Epithelial cell of esophagus (primary cell): ENCODE data around the gene CRHBP.
A peak's percentile ranks its signal among the peaks of the same experiment; 100 is the strongest.

ENCODE experiments used
- DNase-seq: peaks from one replicate; pipeline ENCODE4 v3.0.0; 2010; ENCODE audit warnings: low read depth
- H3K4me3 ChIP-seq: 2 replicates; pipeline ENCODE4 v1.5.1; 2011; ENCODE audit warnings: mild to moderate bottlenecking, low read length, control low read depth
- TF ChIP-seq, protein P1 (sequence below): IDR thresholded peaks from 2 replicates; pipeline ENCODE4 v1.5.1; 2011; ENCODE audit warnings: low read depth, mild to moderate bottlenecking, low read length, control low read depth, inconsistent platforms; ENCODE audit not compliant: insufficient read depth; ENCODE audit errors: missing control alignments

Gene CRHBP

DNA sequence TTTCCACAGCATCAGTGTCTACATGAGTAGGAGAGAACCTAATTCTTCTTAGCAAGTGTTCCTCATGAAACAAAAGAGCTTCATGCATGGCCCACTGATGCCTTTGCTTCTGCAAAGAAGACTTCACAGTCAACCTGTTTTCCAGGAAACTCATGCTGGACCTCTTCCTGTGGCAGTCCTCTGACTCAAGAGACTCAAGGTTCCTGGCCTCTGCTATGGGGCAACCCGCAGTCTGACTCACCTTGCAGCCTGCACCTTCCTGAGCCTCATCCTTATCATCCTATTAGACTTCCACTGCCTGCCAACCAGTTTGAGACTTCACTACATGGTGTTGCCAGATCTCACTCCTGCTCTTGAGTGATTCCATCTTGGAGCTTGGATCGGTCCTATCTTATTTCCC is 59.8 kb downstream of the CRHBP start:
- peak; percentile 80 for DNase-seq
- TF ChIP-seq, protein P1, sequence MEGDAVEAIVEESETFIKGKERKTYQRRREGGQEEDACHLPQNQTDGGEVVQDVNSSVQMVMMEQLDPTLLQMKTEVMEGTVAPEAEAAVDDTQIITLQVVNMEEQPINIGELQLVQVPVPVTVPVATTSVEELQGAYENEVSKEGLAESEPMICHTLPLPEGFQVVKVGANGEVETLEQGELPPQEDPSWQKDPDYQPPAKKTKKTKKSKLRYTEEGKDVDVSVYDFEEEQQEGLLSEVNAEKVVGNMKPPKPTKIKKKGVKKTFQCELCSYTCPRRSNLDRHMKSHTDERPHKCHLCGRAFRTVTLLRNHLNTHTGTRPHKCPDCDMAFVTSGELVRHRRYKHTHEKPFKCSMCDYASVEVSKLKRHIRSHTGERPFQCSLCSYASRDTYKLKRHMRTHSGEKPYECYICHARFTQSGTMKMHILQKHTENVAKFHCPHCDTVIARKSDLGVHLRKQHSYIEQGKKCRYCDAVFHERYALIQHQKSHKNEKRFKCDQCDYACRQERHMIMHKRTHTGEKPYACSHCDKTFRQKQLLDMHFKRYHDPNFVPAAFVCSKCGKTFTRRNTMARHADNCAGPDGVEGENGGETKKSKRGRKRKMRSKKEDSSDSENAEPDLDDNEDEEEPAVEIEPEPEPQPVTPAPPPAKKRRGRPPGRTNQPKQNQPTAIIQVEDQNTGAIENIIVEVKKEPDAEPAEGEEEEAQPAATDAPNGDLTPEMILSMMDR: no peak
- H3K4me3 ChIP-seq: no peak overlapping the region

DNA sequence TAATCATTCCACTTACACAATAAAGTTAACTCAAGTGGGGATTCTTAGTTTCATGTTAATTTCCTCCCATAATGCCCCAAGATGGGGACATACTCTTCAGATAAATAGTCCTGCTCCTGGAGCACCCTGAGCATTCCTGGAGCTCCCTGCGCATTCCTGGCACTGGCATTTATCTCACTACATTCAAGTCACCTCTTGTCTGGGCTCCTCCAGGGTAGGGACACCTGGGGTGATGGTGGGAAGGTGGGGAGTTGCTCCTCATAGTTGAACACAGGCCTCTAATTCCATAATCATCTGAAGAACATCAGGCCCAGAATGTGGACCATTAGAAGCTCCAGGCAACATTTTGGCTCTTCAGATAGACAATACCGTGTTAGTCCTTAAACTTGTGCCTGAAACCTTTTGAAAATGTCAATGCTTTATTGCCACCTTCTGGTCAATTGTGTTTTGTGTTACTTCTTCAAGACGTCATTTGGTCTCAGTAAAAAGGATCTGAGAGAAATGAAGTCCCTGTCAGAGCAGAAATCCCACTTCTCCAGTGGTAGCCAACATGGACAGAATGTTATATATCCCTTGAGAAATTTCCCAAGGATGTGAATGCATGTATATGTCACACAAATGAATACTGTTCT is 63.2 kb downstream of the CRHBP start:
- H3K4me3 ChIP-seq: no peak overlapping the region
- peak; percentile 66 for DNase-seq
- TF ChIP-seq, protein P1: peak; percentile 38

DNA sequence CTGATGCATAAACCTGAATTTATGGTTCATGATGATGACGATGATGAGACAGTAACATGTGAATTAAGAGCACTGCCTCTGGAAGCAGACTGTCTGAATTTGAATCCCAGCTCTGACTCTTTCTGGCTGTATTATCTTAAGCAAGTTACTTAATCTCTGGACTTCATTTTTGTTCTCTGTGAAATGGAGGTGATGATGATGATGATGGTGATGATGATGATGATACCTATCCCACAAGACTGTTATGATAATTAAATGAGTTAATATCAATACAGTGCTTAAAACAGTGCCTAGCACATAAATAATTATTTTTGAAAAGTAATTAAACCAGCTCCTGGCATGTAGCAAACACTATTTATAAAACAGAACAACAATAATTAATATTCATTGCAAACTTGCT is 64.1 kb downstream of the CRHBP start:
- no peak overlapping the region for H3K4me3 ChIP-seq
- TF ChIP-seq, protein P1: no peak
- DNase-seq: no peak

DNA sequence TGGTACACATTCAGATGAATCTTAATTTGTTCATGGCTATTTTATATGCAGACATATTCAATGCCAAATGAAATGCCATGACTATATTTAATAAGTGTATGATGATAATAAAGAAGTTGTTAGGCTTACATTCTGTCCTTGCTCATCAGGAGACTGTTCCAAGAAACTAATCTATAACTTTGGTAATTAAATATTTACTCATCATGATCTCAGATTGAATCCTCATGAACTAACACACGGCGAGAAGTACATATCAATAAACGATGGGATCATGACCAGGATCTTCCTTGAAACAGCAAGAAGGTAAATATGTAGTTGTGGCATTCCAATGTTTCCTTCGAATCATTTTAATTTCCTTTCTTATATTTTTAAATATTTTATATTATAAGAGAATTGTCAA is 64.8 kb downstream of the CRHBP start:
- TF ChIP-seq, protein P1: no peak
- DNase-seq: no peak

More for the DNA sequence above, 64.8 kb downstream of the CRHBP start:
- H3K4me3 ChIP-seq: no peak overlapping the region
